ENCODE results near the gene STH. TPM values are rescaled to one million over a fixed set of nuclear protein-coding genes. Genes with fewer than 3 reads are reported as not detected.

The STH gene
- total and polyA plus RNA-seq, 9 of the 15 experiments (the other 6 are each of a cell fraction or from before 2014, with no cell fraction given): not detected

GRCh38 chr17:46043606-46044005, 44.6 kb downstream of the STH start:
- Histone ChIP-seq H3K36me3 (ENCODE audit: control insufficient read depth, insufficient read depth, low read length) (peaks cover 93% of the 10 kb centered on the region), H4K20me1 (replicated peaks; ENCODE audit: control insufficient read depth, insufficient read depth, low read length) (no peaks in the 10 kb centered on the region), H2AFZ (ENCODE audit: low read depth, low read length) (no peak overlapping the region), H3K4me2 (ENCODE audit: insufficient read depth, low read length) (no peak overlapping the region), H3K79me2 (ENCODE audit: control insufficient read depth, insufficient read depth, low read length) (peaks cover 10% of the 10 kb centered on the region; the same call in 2 of the 3 replicates), H3K4me3 (no peak overlapping the region), H3K27ac (ENCODE audit: extremely low read depth, low read depth, low read length) (no peak overlapping the region), H3K9ac (ENCODE audit: insufficient read depth in 1 of 2, low read depth in 2 of 2, low read length in 2 of 2) (0 out of 4 replicates have a peak overlapping the region, but pooled peaks of 1 of the 2 experiments have one; percentile 33), H3K27me3 (ENCODE audit: control insufficient read depth in 2 of 2, insufficient read depth in 2 of 2, low read length in 2 of 2) (no peaks in the 10 kb centered on the region), H3K4me1 (replicated peaks in 1 of 2; ENCODE audit: control insufficient read depth in 2 of 2, insufficient read depth in 2 of 2, low read length in 2 of 2) (peaks cover 0 to 5% of the 10 kb centered on the region in 2 experiments; a peak in 2 of 5 replicates), H3K9me1 (ENCODE audit: control insufficient read depth, insufficient read depth, low read length) (no peaks in the 10 kb centered on the region), H3K9me3 (replicated peaks; ENCODE audit: control insufficient read depth, insufficient read depth, low read depth, low read length) (no peaks in the 10 kb centered on the region)
- POLR2A ChIA-PET: interaction anchor here (0.7 to 2.3 kb wide), 6 partner anchors 9 to 160 kb away, joined by 3 to 15 read pairs (median 4); partner anchors contain the start of gene KANSL1
- DNase-seq (ENCODE audit: extremely low read depth in 1 of 4, low spot score in 3 of 4): no peak
- no peak for FAIRE-seq
- 92% methylated on average over 3 of the region's 3 CpGs for WGBS (ENCODE audit: insufficient coverage, low coverage, missing lambda C conversion rate)
- intact Hi-C loops (cut with micrococcal nuclease) (loop anchor here (2.0 kb wide), 1 partner anchor 143 kb away; no protein-coding TSS in a partner anchor), in situ Hi-C loops (cut with MboI) (no loop called here)
- BruUV-seq (replicated peaks): no TSS peak
- ATAC-seq: no peak
- CTCF ChIA-PET (ENCODE audit: low intra/inter-chr PET ratio): interaction anchor here (0.5 to 2.7 kb wide), 14 partner anchors 8 to 403 kb away, joined by 3 to 26 read pairs (median 4); partner anchors contain the start of gene KANSL1
- TF ChIP-seq ZNF354B (CRISPR knock-in tag; IDR thresholded peaks at IDR 0.05): no peak
- no peak for TF ChIP-seq NONO (IDR thresholded peaks at IDR 0.05; ENCODE audit: low read depth in 2 of 2, low read length in 1 of 2)
- TF ChIP-seq BCLAF1 (IDR thresholded peaks at IDR 0.05; ENCODE audit: borderline replicate concordance in 1 of 2, control insufficient read depth in 1 of 2, low read depth in 2 of 2, low read length in 1 of 2): no peak
- TF ChIP-seq ZBTB12 (CRISPR knock-in tag; IDR thresholded peaks at IDR 0.05): no peak
- no peak for TF ChIP-seq PTRF (tag; IDR thresholded peaks at IDR 0.05)
- no peak for TF ChIP-seq RFX5 (IDR thresholded peaks at IDR 0.05; ENCODE audit: low read depth, low read length)
- no peak for TF ChIP-seq NCOA2 (IDR thresholded peaks at IDR 0.05; ENCODE audit: partially characterized antibody in 2 of 2)
- TF ChIP-seq, protein P1, sequence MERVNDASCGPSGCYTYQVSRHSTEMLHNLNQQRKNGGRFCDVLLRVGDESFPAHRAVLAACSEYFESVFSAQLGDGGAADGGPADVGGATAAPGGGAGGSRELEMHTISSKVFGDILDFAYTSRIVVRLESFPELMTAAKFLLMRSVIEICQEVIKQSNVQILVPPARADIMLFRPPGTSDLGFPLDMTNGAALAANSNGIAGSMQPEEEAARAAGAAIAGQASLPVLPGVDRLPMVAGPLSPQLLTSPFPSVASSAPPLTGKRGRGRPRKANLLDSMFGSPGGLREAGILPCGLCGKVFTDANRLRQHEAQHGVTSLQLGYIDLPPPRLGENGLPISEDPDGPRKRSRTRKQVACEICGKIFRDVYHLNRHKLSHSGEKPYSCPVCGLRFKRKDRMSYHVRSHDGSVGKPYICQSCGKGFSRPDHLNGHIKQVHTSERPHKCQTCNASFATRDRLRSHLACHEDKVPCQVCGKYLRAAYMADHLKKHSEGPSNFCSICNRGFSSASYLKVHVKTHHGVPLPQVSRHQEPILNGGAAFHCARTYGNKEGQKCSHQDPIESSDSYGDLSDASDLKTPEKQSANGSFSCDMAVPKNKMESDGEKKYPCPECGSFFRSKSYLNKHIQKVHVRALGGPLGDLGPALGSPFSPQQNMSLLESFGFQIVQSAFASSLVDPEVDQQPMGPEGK (CRISPR knock-in tag; IDR thresholded peaks at IDR 0.05; ENCODE audit: borderline replicate concordance): no peak
- no peak for TF ChIP-seq HNRNPLL (IDR thresholded peaks at IDR 0.05; ENCODE audit: low read depth, low read length, poor library complexity, severe bottlenecking)
- no peak for TF ChIP-seq RBFOX2 (IDR thresholded peaks at IDR 0.05; ENCODE audit: low read depth, low read length)
- no peak for TF ChIP-seq KLF13 (tag; IDR thresholded peaks at IDR 0.05; ENCODE audit: borderline replicate concordance, low read depth)
- no peak for TF ChIP-seq ELF1 (tag; IDR thresholded peaks at IDR 0.05)
- TF ChIP-seq, protein P2, sequence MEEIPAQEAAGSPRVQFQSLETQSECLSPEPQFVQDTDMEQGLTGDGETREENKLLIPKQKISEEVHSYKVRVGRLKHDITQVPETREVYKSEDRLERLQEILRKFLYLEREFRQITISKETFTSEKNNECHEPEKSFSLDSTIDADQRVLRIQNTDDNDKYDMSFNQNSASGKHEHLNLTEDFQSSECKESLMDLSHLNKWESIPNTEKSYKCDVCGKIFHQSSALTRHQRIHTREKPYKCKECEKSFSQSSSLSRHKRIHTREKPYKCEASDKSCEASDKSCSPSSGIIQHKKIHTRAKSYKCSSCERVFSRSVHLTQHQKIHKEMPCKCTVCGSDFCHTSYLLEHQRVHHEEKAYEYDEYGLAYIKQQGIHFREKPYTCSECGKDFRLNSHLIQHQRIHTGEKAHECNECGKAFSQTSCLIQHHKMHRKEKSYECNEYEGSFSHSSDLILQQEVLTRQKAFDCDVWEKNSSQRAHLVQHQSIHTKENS (CRISPR knock-in tag; IDR thresholded peaks at IDR 0.05): no peak
- no peak for TF ChIP-seq SNIP1 (IDR thresholded peaks at IDR 0.05; ENCODE audit: low read depth)

All from K562 (cell line).